Measurements from ENCODE around the gene RSPRY1.
A peak's percentile ranks its signal among the peaks of the same experiment; 100 is the strongest.

Gene RSPRY1

GRCh38 chr16:57186872-57187854 is 1.0 kb downstream of the RSPRY1 start:
- TF ChIP-seq YY1 (IDR thresholded peaks at IDR 0.05; ENCODE audit: low read depth) (0 out of 2 replicates have a peak, but pooled peaks have one; percentile 32), ZBTB7A (IDR thresholded peaks at IDR 0.05; ENCODE audit: low read depth) (no peak)

- TF ChIP-seq YY1 (IDR thresholded peaks at IDR 0.05; ENCODE audit: low read depth) (no peak), EGR1 (IDR thresholded peaks at IDR 0.05) (no peak), CREB1 (IDR thresholded peaks at IDR 0.05; ENCODE audit: low read depth) (no peak), NFIC (IDR thresholded peaks at IDR 0.05) (no peak), USF1 (IDR thresholded peaks at IDR 0.05) (no peak), ZBTB7A (IDR thresholded peaks at IDR 0.05; ENCODE audit: low read depth) (no peak), FOXM1 (IDR thresholded peaks at IDR 0.05; ENCODE audit: borderline replicate concordance, low read depth) (no peak), MAX (IDR thresholded peaks at IDR 0.05) (no peak), TEAD4 (IDR thresholded peaks at IDR 0.05) (no peak)
Observed at GRCh38 chr16:57188711-57189002, 2.5 kb downstream of the RSPRY1 start.

- no peak for TF ChIP-seq ZBTB7A (IDR thresholded peaks at IDR 0.05; ENCODE audit: low read depth)
- TF ChIP-seq YY1 (IDR thresholded peaks at IDR 0.05; ENCODE audit: low read depth) = no peak
- no peak for TF ChIP-seq CREB1 (IDR thresholded peaks at IDR 0.05; ENCODE audit: low read depth)
- TF ChIP-seq EGR1 (IDR thresholded peaks at IDR 0.05) = no peak
- TF ChIP-seq RAD21 (IDR thresholded peaks at IDR 0.05; ENCODE audit: low read depth) = no peak
- TF ChIP-seq USF1 (IDR thresholded peaks at IDR 0.05) = no peak
- TF ChIP-seq TCF12 (IDR thresholded peaks at IDR 0.05; ENCODE audit: low read depth) = no peak
Observed at GRCh38 chr16:57190136-57190535, 4.0 kb downstream of the RSPRY1 start.

GRCh38 chr16:57191056-57191571 is 5.0 kb downstream of the RSPRY1 start:
- TF ChIP-seq NFIC (IDR thresholded peaks at IDR 0.05) (no peak), CEBPB (IDR thresholded peaks at IDR 0.05) (no peak), CREB1 (IDR thresholded peaks at IDR 0.05; ENCODE audit: low read depth) (no peak)

GRCh38 chr16:57192146-57192545 is 6.0 kb downstream of the RSPRY1 start:
- TF ChIP-seq RAD21 (IDR thresholded peaks at IDR 0.05; ENCODE audit: low read depth) (no peak), ZBTB7A (IDR thresholded peaks at IDR 0.05; ENCODE audit: low read depth) (no peak)

GRCh38 chr16:57192720-57193486 is 6.8 kb downstream of the RSPRY1 start:
- no peak for TF ChIP-seq CREB1 (IDR thresholded peaks at IDR 0.05; ENCODE audit: low read depth)
- no peak for TF ChIP-seq TEAD4 (IDR thresholded peaks at IDR 0.05)
- no peak for TF ChIP-seq TAF1 (IDR thresholded peaks at IDR 0.05; ENCODE audit: low read depth)
- TF ChIP-seq REST (IDR thresholded peaks at IDR 0.05; ENCODE audit: low read depth) = no peak
- no peak for TF ChIP-seq NFIC (IDR thresholded peaks at IDR 0.05)
- TF ChIP-seq FOXM1 (IDR thresholded peaks at IDR 0.05; ENCODE audit: borderline replicate concordance, low read depth) = no peak
- TF ChIP-seq YY1 (IDR thresholded peaks at IDR 0.05; ENCODE audit: low read depth) = no peak
- no peak for TF ChIP-seq ZBTB7A (IDR thresholded peaks at IDR 0.05; ENCODE audit: low read depth)
- TF ChIP-seq TCF12 (IDR thresholded peaks at IDR 0.05; ENCODE audit: low read depth) = no peak
- TF ChIP-seq USF1 (IDR thresholded peaks at IDR 0.05) = no peak
- TF ChIP-seq CEBPB (IDR thresholded peaks at IDR 0.05) = no peak
- no peak for TF ChIP-seq EP300 (IDR thresholded peaks at IDR 0.05; ENCODE audit: borderline replicate concordance)
- no peak for TF ChIP-seq RAD21 (IDR thresholded peaks at IDR 0.05; ENCODE audit: low read depth)
- TF ChIP-seq MAX (IDR thresholded peaks at IDR 0.05) = no peak
- no peak for TF ChIP-seq EGR1 (IDR thresholded peaks at IDR 0.05)

- TF ChIP-seq EP300 (IDR thresholded peaks at IDR 0.05; ENCODE audit: borderline replicate concordance) (no peak), YY1 (IDR thresholded peaks at IDR 0.05; ENCODE audit: low read depth) (no peak), TEAD4 (IDR thresholded peaks at IDR 0.05) (peak; percentile 50; the same call in 1 of the 2 replicates)
Observed at GRCh38 chr16:57194512-57194911, 8.4 kb downstream of the RSPRY1 start.
